K562 (cell line): ENCODE data around the gene OSBPL3. TPM values are rescaled to one million over a fixed set of nuclear protein-coding genes. Genes with fewer than 3 reads are reported as not detected.

Source experiments
- BRF1 ChIP-seq: IDR thresholded peaks from 3 replicates; pipeline ENCODE4 v1.6.1; 2011; ENCODE audit warnings: borderline replicate concordance, mild to moderate bottlenecking; ENCODE audit not compliant: insufficient read length; ENCODE audit errors: extremely low read depth
- CHD1 ChIP-seq: fragments of 200-600 bp; sonication (generic); IDR thresholded peaks from one replicate; pipeline ENCODE4 v1.6.1; 2012; ENCODE audit warnings: mild to moderate bottlenecking, moderate library complexity, low read length, inconsistent platforms
- ELF2 ChIP-seq: fragments of 250-450 bp; sonication (Bioruptor Pico); IDR thresholded peaks from 2 replicates; pipeline ENCODE4 v1.5.0; 2021; ENCODE audit warnings: mild to moderate bottlenecking
- ESRRB ChIP-seq: fragments of 250-450 bp; sonication (Bioruptor Pico); IDR thresholded peaks from 2 replicates; pipeline ENCODE4 v1.5.0; 2020; ENCODE audit warnings: mild to moderate bottlenecking, moderate library complexity, borderline replicate concordance
- GTF2A2 ChIP-seq: IDR thresholded peaks from 2 replicates; pipeline ENCODE4 v1.6.1; 2016; ENCODE audit warnings: mild to moderate bottlenecking, missing genetic modification characterization, missing compliant biosample characterization
- GTF2F1 ChIP-seq: IDR thresholded peaks from 2 replicates; pipeline ENCODE4 v1.6.1; 2011; ENCODE audit warnings: low read depth, low read length, improper control_type of control experiment
- HNRNPLL ChIP-seq: fragments of 200-400 bp; formaldehyde crosslinking; IDR thresholded peaks from 2 replicates; pipeline ENCODE4 v1.6.1; 2017; ENCODE audit warnings: low read length, low read depth, mild to moderate bottlenecking; ENCODE audit not compliant: poor library complexity, severe bottlenecking
- KDM1A ChIP-seq, 2 experiments: fragments of 450-650 bp; IDR thresholded peaks; 2 replicates each; pipeline ENCODE4 v1.6.1; 2016; ENCODE audit warnings: mild to moderate bottlenecking in 2 of 2
- KLF13 ChIP-seq: fragments of 450-650 bp; IDR thresholded peaks from 2 replicates; pipeline ENCODE4 v1.6.1; 2016; ENCODE audit warnings: missing genetic modification characterization, low read depth, mild to moderate bottlenecking, missing compliant biosample characterization, moderate library complexity, borderline replicate concordance
- MCM3 ChIP-seq: fragments of 450-650 bp; IDR thresholded peaks from 2 replicates; pipeline ENCODE4 v1.6.1; 2016
- MEF2A ChIP-seq: IDR thresholded peaks from 2 replicates; pipeline ENCODE4 v1.6.1; 2011; ENCODE audit warnings: low read depth, mild to moderate bottlenecking, low read length, moderate library complexity; ENCODE audit not compliant: control insufficient read depth
- MTA3 ChIP-seq: fragments of 450-650 bp; formaldehyde crosslinking; IDR thresholded peaks from 2 replicates; pipeline ENCODE4 v1.6.1; 2017; ENCODE audit warnings: mild to moderate bottlenecking, borderline replicate concordance
- MYBL2 ChIP-seq, 2 experiments: fragments of 450-650 bp in 1 of 2; sonication (generic) in 1 of 2; formaldehyde crosslinking in 1 of 2; IDR thresholded peaks; 2 replicates each; pipeline versions ENCODE4 v1.6.1 to v1.8.1; 2017 to 2022; ENCODE audit warnings: borderline replicate concordance in 1 of 2, inconsistent platforms in 1 of 2, low read depth in 1 of 2, mild to moderate bottlenecking in 1 of 2, missing genetic modification reagents in 1 of 2, moderate library complexity in 1 of 2
- NCOA1 ChIP-seq: fragments of 450-650 bp; IDR thresholded peaks from 2 replicates; pipeline ENCODE4 v1.6.1; 2016; ENCODE audit warnings: low read depth
- PHB2 ChIP-seq: fragments of 450-650 bp; IDR thresholded peaks from 2 replicates; pipeline ENCODE4 v1.6.1; 2017; ENCODE audit warnings: low read depth
- RB1 ChIP-seq: fragments of 450-650 bp; IDR thresholded peaks from 2 replicates; pipeline ENCODE4 v1.6.1; 2017; ENCODE audit warnings: low read depth, mild to moderate bottlenecking
- SIN3A ChIP-seq, 2 experiments: fragments of 150-350 bp in 1 of 2; IDR thresholded peaks; 2 replicates each; pipeline ENCODE4 v1.6.1; 2011 to 2016; ENCODE audit warnings: borderline replicate concordance in 2 of 2, low read depth in 2 of 2, low read length in 2 of 2, mild to moderate bottlenecking in 2 of 2, moderate library complexity in 2 of 2; ENCODE audit not compliant: control insufficient read depth in 1 of 2
- SMARCB1 ChIP-seq: IDR thresholded peaks from 2 replicates; pipeline ENCODE4 v1.6.1; 2011; ENCODE audit warnings: improper control_type of control experiment, low read depth; ENCODE audit not compliant: insufficient read length
- SMARCC2 ChIP-seq: fragments of 450-650 bp; IDR thresholded peaks from 2 replicates; pipeline ENCODE4 v1.6.1; 2017; ENCODE audit warnings: antibody characterized with exemption, moderate library complexity, mild to moderate bottlenecking, low read depth
- SRSF1 ChIP-seq: fragments of 200-400 bp; formaldehyde crosslinking; IDR thresholded peaks from 2 replicates; pipeline ENCODE4 v1.6.1; 2017; ENCODE audit warnings: mild to moderate bottlenecking, low read depth, low read length, moderate library complexity
- SRSF9 ChIP-seq: fragments of 200-400 bp; formaldehyde crosslinking; IDR thresholded peaks from 2 replicates; pipeline ENCODE4 v1.6.1; 2017; ENCODE audit warnings: low read depth, low read length, borderline replicate concordance
- TAF1 ChIP-seq: IDR thresholded peaks from 2 replicates; pipeline ENCODE4 v1.6.1; 2011; ENCODE audit warnings: mild to moderate bottlenecking, low read length, moderate library complexity; ENCODE audit not compliant: insufficient read depth, control insufficient read depth, severe bottlenecking; ENCODE audit errors: extremely low read depth
- ZNF217 ChIP-seq: sonication (generic); formaldehyde crosslinking; IDR thresholded peaks from 2 replicates; pipeline ENCODE4 v1.8.0; 2022; ENCODE audit warnings: mild to moderate bottlenecking, missing genetic modification reagents
- ZNF589 ChIP-seq: fragments of 200-800 bp; sonication (Bioruptor generic); IDR thresholded peaks from 2 replicates; pipeline ENCODE4 v1.6.1; 2016; ENCODE audit warnings: low read depth, missing genetic modification characterization, missing compliant biosample characterization
- polyA plus RNA-seq, 8 experiments: library from polyadenylated mRNA; depleted of rRNA in 4 of 8; stranded (reverse) in 5 of 8; unstranded in 3 of 8; fragments of >200 nt; fragmentation: Nextera tagmentation in 2 of 8; fragmentation: Illumina TruSeq in 1 of 8; extraction: Ambion mirVana in 2 of 8; extraction: Trizol in 1 of 8; gene quantifications; 2 replicates each; pipeline versions ENCODE4 v1.2.1 to v1.2.3, GENCODE V29; 2011 to 2014; ENCODE audit warnings: inconsistent platforms in 1 of 8, missing spikeins in 1 of 8
- total RNA-seq, 7 experiments: library from RNA; depleted of rRNA in 6 of 7; stranded (reverse); fragments of >200 nt in 6 of 7; fragmentation: Illumina TruSeq in 2 of 7; extraction: Trizol in 2 of 7; gene quantifications; 2 replicates each; pipeline versions ENCODE4 v1.2.1 to v1.2.3, GENCODE V29; 2011 to 2021; ENCODE audit warnings: low replicate concordance in 1 of 7
- TF ChIP-seq, protein P1 (sequence below), 2 experiments: fragments of 450-650 bp; conservative IDR thresholded peaks; 2 replicates each; pipeline ENCODE4 v1.6.1; 2017; ENCODE audit warnings: mild to moderate bottlenecking in 2 of 2, moderate library complexity in 2 of 2
- TF ChIP-seq, protein P2 (sequence below): fragments of 450-650 bp; IDR thresholded peaks from 2 replicates; pipeline ENCODE4 v1.7.1; 2018; ENCODE audit warnings: mild to moderate bottlenecking, low read depth; ENCODE audit not compliant: partially characterized antibody

Gene OSBPL3
- total and polyA plus RNA-seq, 9 of the 15 experiments (the other 6 are each of a cell fraction or from before 2014, with no cell fraction given): 4.8 to 37.2 (median 26.5) TPM

DNA sequence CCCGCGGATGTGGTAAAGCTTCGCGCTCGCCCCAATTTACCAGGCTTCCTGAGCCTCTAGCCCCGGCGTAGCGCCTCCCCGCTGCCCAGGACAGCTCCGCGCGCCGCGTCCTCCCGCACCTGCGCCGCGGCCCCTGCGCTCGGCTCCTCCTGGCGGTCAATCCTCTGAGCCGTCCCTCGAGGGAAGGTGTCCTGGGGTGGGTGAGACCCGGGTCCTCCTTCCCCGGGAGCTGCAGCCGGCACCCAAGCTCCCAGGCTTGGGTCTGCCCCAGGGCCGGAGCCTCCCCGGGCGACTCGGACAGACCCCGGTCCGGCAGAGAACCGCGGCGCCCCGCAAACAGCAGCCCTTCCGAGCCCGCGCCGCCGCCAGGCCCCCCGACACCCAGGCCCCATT, 512 bp downstream of the OSBPL3 start (continued):
- TF ChIP-seq GTF2F1 (0 out of 2 replicates have a peak, but pooled peaks have one; percentile 37), BRF1 (no peak), ZNF589 (CRISPR knock-in tag) (no peak), MEF2A (no peak), NCOA1 (no peak), HNRNPLL (peak; percentile 1), KLF13 (no peak), SRSF1 (no peak), MCM3 (no peak), SMARCC2 (no peak), SMARCB1 (no peak), CHD1 (peak; percentile 57), ESRRB (CRISPR knock-in tag) (no peak), PHB2 (no peak), ELF2 (CRISPR knock-in tag) (no peak), KDM1A (IDR thresholded peaks at IDR 0.05) (no peak), GTF2A2 (peak; percentile 79), MTA3 (peak; percentile 57; the same call in 1 of the 2 replicates), RB1 (peak; percentile 75; the same call in 1 of the 2 replicates), TAF1 (peak; percentile 20), SIN3A (IDR thresholded peaks at IDR 0.05; ENCODE audit: borderline replicate concordance in 2 of 2, control insufficient read depth in 1 of 2, low read depth in 2 of 2, low read length in 2 of 2) (0 out of 4 replicates have a peak, but pooled peaks of 1 of the 2 experiments have one; percentile 5), ZNF217 (CRISPR knock-in tag) (no peak), SRSF9 (no peak), MYBL2 (IDR thresholded peaks at IDR 0.05; ENCODE audit: low read depth) (no peak), MYBL2 (CRISPR knock-in tag; IDR thresholded peaks at IDR 0.05; ENCODE audit: borderline replicate concordance) (no peak)
- TF ChIP-seq, protein P1, sequence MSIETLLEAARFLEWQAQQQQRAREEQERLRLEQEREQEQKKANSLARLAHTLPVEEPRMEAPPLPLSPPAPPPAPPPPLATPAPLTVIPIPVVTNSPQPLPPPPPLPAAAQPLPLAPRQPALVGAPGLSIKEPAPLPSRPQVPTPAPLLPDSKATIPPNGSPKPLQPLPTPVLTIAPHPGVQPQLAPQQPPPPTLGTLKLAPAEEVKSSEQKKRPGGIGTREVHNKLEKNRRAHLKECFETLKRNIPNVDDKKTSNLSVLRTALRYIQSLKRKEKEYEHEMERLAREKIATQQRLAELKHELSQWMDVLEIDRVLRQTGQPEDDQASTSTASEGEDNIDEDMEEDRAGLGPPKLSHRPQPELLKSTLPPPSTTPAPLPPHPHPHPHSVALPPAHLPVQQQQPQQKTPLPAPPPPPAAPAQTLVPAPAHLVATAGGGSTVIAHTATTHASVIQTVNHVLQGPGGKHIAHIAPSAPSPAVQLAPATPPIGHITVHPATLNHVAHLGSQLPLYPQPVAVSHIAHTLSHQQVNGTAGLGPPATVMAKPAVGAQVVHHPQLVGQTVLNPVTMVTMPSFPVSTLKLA (conservative IDR thresholded peaks at IDR 0.05): no peak
- TF ChIP-seq, protein P2, sequence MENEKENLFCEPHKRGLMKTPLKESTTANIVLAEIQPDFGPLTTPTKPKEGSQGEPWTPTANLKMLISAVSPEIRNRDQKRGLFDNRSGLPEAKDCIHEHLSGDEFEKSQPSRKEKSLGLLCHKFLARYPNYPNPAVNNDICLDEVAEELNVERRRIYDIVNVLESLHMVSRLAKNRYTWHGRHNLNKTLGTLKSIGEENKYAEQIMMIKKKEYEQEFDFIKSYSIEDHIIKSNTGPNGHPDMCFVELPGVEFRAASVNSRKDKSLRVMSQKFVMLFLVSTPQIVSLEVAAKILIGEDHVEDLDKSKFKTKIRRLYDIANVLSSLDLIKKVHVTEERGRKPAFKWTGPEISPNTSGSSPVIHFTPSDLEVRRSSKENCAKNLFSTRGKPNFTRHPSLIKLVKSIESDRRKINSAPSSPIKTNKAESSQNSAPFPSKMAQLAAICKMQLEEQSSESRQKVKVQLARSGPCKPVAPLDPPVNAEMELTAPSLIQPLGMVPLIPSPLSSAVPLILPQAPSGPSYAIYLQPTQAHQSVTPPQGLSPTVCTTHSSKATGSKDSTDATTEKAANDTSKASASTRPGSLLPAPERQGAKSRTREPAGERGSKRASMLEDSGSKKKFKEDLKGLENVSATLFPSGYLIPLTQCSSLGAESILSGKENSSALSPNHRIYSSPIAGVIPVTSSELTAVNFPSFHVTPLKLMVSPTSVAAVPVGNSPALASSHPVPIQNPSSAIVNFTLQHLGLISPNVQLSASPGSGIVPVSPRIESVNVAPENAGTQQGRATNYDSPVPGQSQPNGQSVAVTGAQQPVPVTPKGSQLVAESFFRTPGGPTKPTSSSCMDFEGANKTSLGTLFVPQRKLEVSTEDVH: no peak
